HEK293 (cell line): ENCODE measurements around the gene RACK1.

ENCODE experiments used
- CTCF ChIA-PET: fragments of 350-600 bp; formaldehyde crosslinking; extraction: SDS; loops from one replicate; lab custom pipeline; 2021; ENCODE audit warnings: antibody characterized with exemption; lab: Yijun Ruan, JAX
- POLR2A ChIA-PET: fragments of 300-600 bp; formaldehyde crosslinking; extraction: SDS; loops from one replicate; lab custom pipeline; 2020; ENCODE audit warnings: antibody characterized with exemption, inconsistent platforms; lab: Yijun Ruan, JAX
- H3K27ac ChIP-seq: fragments of 200-500 bp; sonication (Bioruptor generic); 2 replicates; pipeline ENCODE4 v1.5.1; 2014; ENCODE audit warnings: low read depth, low read length, control low read depth, inconsistent platforms; ENCODE audit errors: extremely low read depth
- H3K36me3 ChIP-seq, 2 experiments: fragments of 200-500 bp in 1 of 2; sonication (Bioruptor generic) in 1 of 2; 1 replicate in 1 of 2; 2 replicates in 1 of 2; pipeline ENCODE4 v1.5.1; 2014 to 2017; ENCODE audit warnings: inconsistent platforms in 2 of 2, low read length in 2 of 2; ENCODE audit not compliant: control insufficient read depth in 2 of 2, insufficient read depth in 1 of 2
- H3K4me1 ChIP-seq: fragments of 200-500 bp; sonication (Bioruptor generic); 2 replicates; pipeline ENCODE4 v1.5.1; 2014; ENCODE audit warnings: mild to moderate bottlenecking, low read length, inconsistent platforms; ENCODE audit not compliant: control insufficient read depth, insufficient read depth
- H3K4me3 ChIP-seq: 2 replicates; pipeline ENCODE4 v1.5.1; 2011; ENCODE audit warnings: low read depth, mild to moderate bottlenecking, control low read depth, low read length, moderate library complexity
- H3K9me3 ChIP-seq: fragments of 200-500 bp; sonication (Bioruptor generic); 2 replicates; pipeline ENCODE4 v1.5.1; 2014; ENCODE audit warnings: low read depth, low read length, inconsistent platforms; ENCODE audit not compliant: control insufficient read depth, insufficient read depth
- BCL11A ChIP-seq: fragments of 450-650 bp; formaldehyde crosslinking; IDR thresholded peaks from 2 replicates; pipeline ENCODE4 v1.5.1; 2016; ENCODE audit warnings: low read depth, missing biosample characterization, missing genetic modification characterization
- FEZF1 ChIP-seq: fragments of 450-650 bp; formaldehyde crosslinking; IDR thresholded peaks from 2 replicates; pipeline ENCODE4 v1.5.1; 2016; ENCODE audit warnings: missing biosample characterization, missing genetic modification characterization
- GLI2 ChIP-seq: fragments of 450-650 bp; formaldehyde crosslinking; IDR thresholded peaks from 2 replicates; pipeline ENCODE4; 2017; ENCODE audit warnings: missing biosample characterization, missing genetic modification characterization, low read depth, borderline replicate concordance
- IKZF3 ChIP-seq: fragments of 450-650 bp; IDR thresholded peaks from 2 replicates; pipeline ENCODE4 v1.5.0; 2018; ENCODE audit warnings: missing biosample characterization, mild to moderate bottlenecking, missing genetic modification characterization, moderate library complexity
- KLF1 ChIP-seq: fragments of 450-650 bp; formaldehyde crosslinking; IDR thresholded peaks from 2 replicates; pipeline ENCODE4 v1.5.1; 2016; ENCODE audit warnings: missing biosample characterization, missing genetic modification characterization
- KLF17 ChIP-seq: fragments of 450-650 bp; formaldehyde crosslinking; IDR thresholded peaks from 2 replicates; pipeline ENCODE4 v1.5.1; 2016; ENCODE audit warnings: missing biosample characterization, missing genetic modification characterization
- KLF8 ChIP-seq: fragments of 450-650 bp; formaldehyde crosslinking; IDR thresholded peaks from 2 replicates; pipeline ENCODE4 v1.5.1; 2016; ENCODE audit warnings: missing biosample characterization, missing genetic modification characterization
- TCF7L2 ChIP-seq: IDR thresholded peaks from 2 replicates; pipeline ENCODE4 v1.6.1; 2011; ENCODE audit warnings: low read depth, mild to moderate bottlenecking, inconsistent platforms, low read length, moderate library complexity, borderline replicate concordance
- TRIM28 ChIP-seq: IDR thresholded peaks from 2 replicates; pipeline ENCODE4 v1.6.1; 2011; ENCODE audit warnings: low read length, control low read depth, borderline replicate concordance
- WT1 ChIP-seq: fragments of 450-650 bp; formaldehyde crosslinking; IDR thresholded peaks from 2 replicates; pipeline ENCODE4 v1.5.1; 2016; ENCODE audit warnings: missing biosample characterization, missing genetic modification characterization
- ZBTB11 ChIP-seq: fragments of 450-650 bp; formaldehyde crosslinking; conservative IDR thresholded peaks from 2 replicates; pipeline ENCODE4 v1.5.1; 2016; ENCODE audit warnings: low read depth, missing biosample characterization, missing genetic modification characterization
- ZNF138 ChIP-seq: fragments of 450-650 bp; formaldehyde crosslinking; IDR thresholded peaks from 2 replicates; pipeline ENCODE4 v1.5.1; 2016; ENCODE audit warnings: missing biosample characterization, missing genetic modification characterization, borderline replicate concordance
- ZNF341 ChIP-seq: fragments of 450-650 bp; formaldehyde crosslinking; IDR thresholded peaks from 2 replicates; pipeline ENCODE4; 2016; ENCODE audit warnings: low read depth, missing biosample characterization, missing genetic modification characterization
- ZNF366 ChIP-seq: fragments of 450-650 bp; formaldehyde crosslinking; conservative IDR thresholded peaks from 2 replicates; pipeline ENCODE4 v1.5.1; 2016; ENCODE audit warnings: missing biosample characterization, missing genetic modification characterization
- ZNF394 ChIP-seq: fragments of 450-650 bp; formaldehyde crosslinking; IDR thresholded peaks from 2 replicates; pipeline ENCODE4 v1.5.1; 2016; ENCODE audit warnings: missing biosample characterization, missing genetic modification characterization, mild to moderate bottlenecking, moderate library complexity, borderline replicate concordance
- ZNF423 ChIP-seq: fragments of 450-650 bp; formaldehyde crosslinking; IDR thresholded peaks from 2 replicates; pipeline ENCODE4 v1.5.1; 2016; ENCODE audit warnings: missing biosample characterization, missing genetic modification characterization
- ZNF473 ChIP-seq: fragments of 450-650 bp; formaldehyde crosslinking; IDR thresholded peaks from 2 replicates; pipeline ENCODE4 v1.5.1; 2017; ENCODE audit warnings: missing biosample characterization, missing genetic modification characterization
- ZNF600 ChIP-seq: fragments of 450-650 bp; formaldehyde crosslinking; IDR thresholded peaks from 2 replicates; pipeline ENCODE4 v1.5.1; 2016; ENCODE audit warnings: missing biosample characterization, missing genetic modification characterization
- ZSCAN30 ChIP-seq: fragments of 450-650 bp; IDR thresholded peaks from 2 replicates; pipeline ENCODE4 v1.5.1; 2018; ENCODE audit warnings: missing biosample characterization, mild to moderate bottlenecking, missing genetic modification characterization, moderate library complexity

The RACK1 gene

GRCh38 chr5:181233088-181233800, 10.5 kb downstream of the RACK1 start:
- Histone ChIP-seq H3K4me3 (no peak overlapping the region), H3K9me3 (no peaks in the 10 kb centered on the region), H3K27ac (no peak overlapping the region), H3K36me3 (peaks cover 16 to 84% of the 10 kb centered on the region in 2 experiments), H3K4me1 (no peaks in the 10 kb centered on the region)
- TF ChIP-seq ZSCAN30 (tag by site-specific recombination): no peak
- TF ChIP-seq KLF17 (tag by site-specific recombination): no peak
- no peak for TF ChIP-seq ZNF138 (tag by site-specific recombination)
- TF ChIP-seq KLF8 (tag by site-specific recombination): no peak
- no peak for TF ChIP-seq FEZF1
- no peak for TF ChIP-seq ZNF473 (tag by site-specific recombination)
- no peak for TF ChIP-seq WT1 (tag by site-specific recombination)
- TF ChIP-seq ZBTB11 (tag by site-specific recombination): no peak
- peak; percentile 62 for TF ChIP-seq IKZF3 (tag by site-specific recombination)
- peak; percentile 46; the same call in 1 of the 2 replicates for TF ChIP-seq BCL11A
- no peak for TF ChIP-seq GLI2
- no peak for TF ChIP-seq ZNF341 (tag by site-specific recombination)
- no peak for TF ChIP-seq ZNF423
- TF ChIP-seq ZNF394 (tag by site-specific recombination): no peak
- TF ChIP-seq TCF7L2: no peak
- TF ChIP-seq KLF1: no peak
- TF ChIP-seq ZNF366 (tag by site-specific recombination): no peak; the same call in 1 of the 2 replicates
- ChIA-PET CTCF (no interaction called here), POLR2A (interaction anchor here (2.2 to 2.6 kb wide), 2 partner anchors 10 kb away, joined by 6 to 13 read pairs; partner anchors contain the start of gene RACK1)

GRCh38 chr5:181232593-181232992, 11.1 kb downstream of the RACK1 start:
- ChIA-PET POLR2A (interaction anchor here (2.2 kb wide), 1 partner anchor 9 kb away, joined by 6 read pairs; no protein-coding TSS in a partner anchor), CTCF (no interaction called here)
- Histone ChIP-seq H3K4me1 (no peaks in the 10 kb centered on the region), H3K4me3 (no peak overlapping the region), H3K27ac (no peak overlapping the region), H3K9me3 (no peaks in the 10 kb centered on the region)
- TF ChIP-seq TRIM28 (no peak), ZNF600 (peak; percentile 75), ZSCAN30 (tag by site-specific recombination) (no peak)
- TF ChIP-seq, all 188 proteins: peak for 1
- peaks cover 17 to 80% of the 10 kb centered on the region in 2 experiments for H3K36me3 ChIP-seq
